Thoracic aorta (tissue), 2 donors: Measurements from ENCODE around the gene HBS1L. TPM values are rescaled to one million over a fixed set of nuclear protein-coding genes. Genes with fewer than 3 reads are reported as not detected.
A peak's percentile ranks its signal among the peaks of the same experiment; 100 is the strongest.

Experiments
- ATAC-seq: fragments of 150-250 bp; one replicate; pipeline ENCODE4 v1.8.0; 2017; ENCODE audit warnings: low read depth; ENCODE audit not compliant: insufficient number of reproducible peaks, low FRiP score
- DNase-seq: peaks from one replicate; pipeline ENCODE4 v3.0.0-alpha.2; 2020; ENCODE audit warnings: low spot score
- H3K27ac ChIP-seq, 2 donors: fragments of 200-600 bp; sonication (generic); 1 replicate in 1 of 2; 2 replicates in 1 of 2; pipeline ENCODE4 v1.5.1; 2016; ENCODE audit warnings: mild to moderate bottlenecking in 2 of 2, moderate library complexity in 2 of 2
- H3K27me3 ChIP-seq: fragments of 200-600 bp; sonication (generic); replicated peaks from 2 replicates; pipeline ENCODE4 v1.6.0; 2016; ENCODE audit warnings: mild to moderate bottlenecking; ENCODE audit not compliant: insufficient read depth
- H3K36me3 ChIP-seq: fragments of 200-600 bp; sonication (generic); one replicate; pipeline ENCODE4 v1.5.1; 2016
- H3K4me1 ChIP-seq, 2 donors: fragments of 200-600 bp; sonication (generic); 1 replicate in 1 of 2; 2 replicates in 1 of 2; pipeline versions ENCODE4 v1.5.1 to v1.6.0; 2016; ENCODE audit warnings: low read depth in 2 of 2, mild to moderate bottlenecking in 1 of 2; ENCODE audit not compliant: control insufficient read depth in 1 of 2
- H3K4me3 ChIP-seq: fragments of 200-600 bp; sonication (generic); 2 replicates; pipeline ENCODE4 v1.5.1; 2016; ENCODE audit warnings: mild to moderate bottlenecking
- H3K9me3 ChIP-seq: fragments of 200-600 bp; sonication (generic); 2 replicates; pipeline ENCODE4 v1.5.1; 2016
- CTCF ChIP-seq: fragments of 200-600 bp; sonication (generic); IDR thresholded peaks from one replicate; pipeline ENCODE4 v1.5.1; 2019; ENCODE audit warnings: antibody characterized with exemption
- total RNA-seq, 2 donors: library from RNA; depleted of rRNA; stranded (reverse); fragments of >200 nt; gene quantifications; one replicate each; pipeline versions ENCODE4 v1.1.0 to v1.2.3, GENCODE V29; 2016

The HBS1L gene
- 10 to 100 TPM; 42.5 to 48.5 TPM for total RNA-seq

- H3K27ac ChIP-seq: peak within 1 kb of the TSS; percentile 80 to 84
- ATAC-seq (peak; percentile 94), DNase-seq (peak; percentile 82)
- no peaks in the 10 kb centered on the region for H3K36me3 ChIP-seq
- peak within 1 kb of the TSS; percentile 85 for H3K4me3 ChIP-seq
- peaks cover 10 to 24% of the 10 kb centered on the region in 2 donors for H3K4me1 ChIP-seq
- H3K27me3 ChIP-seq: no peaks in the 10 kb centered on the region
- TF ChIP-seq CTCF: no peak
- no peaks in the 10 kb centered on the region for H3K9me3 ChIP-seq
Measured at GRCh38 chr6:135054569-135055498, at the start of gene HBS1L. Gene HBS1L (minus strand): TSS chr6:135054822. CDS start chr6:135054691, 131 bp downstream.

GRCh38 chr6:135104199-135104598 is 49.6 kb upstream of the HBS1L start:
- no peak for TF ChIP-seq CTCF
- ATAC-seq (no peak), DNase-seq (no peak)
- Histone ChIP-seq H3K4me3 (no peak overlapping the region), H3K4me1 (no peaks in the 10 kb centered on the region), H3K27me3 (no peaks in the 10 kb centered on the region), H3K9me3 (no peaks in the 10 kb centered on the region), H3K36me3 (no peaks in the 10 kb centered on the region), H3K27ac (no peak overlapping the region)

GRCh38 chr6:135102191-135102590 is 47.6 kb upstream of the HBS1L start:
- Histone ChIP-seq H3K4me3 (no peak overlapping the region), H3K36me3 (no peaks in the 10 kb centered on the region), H3K27me3 (no peaks in the 10 kb centered on the region), H3K4me1 (no peaks in the 10 kb centered on the region), H3K9me3 (no peaks in the 10 kb centered on the region), H3K27ac (no peak overlapping the region)
- ATAC-seq (no peak), DNase-seq (no peak)
- no peak for TF ChIP-seq CTCF

GRCh38 chr6:135097172-135097571 is 42.5 kb upstream of the HBS1L start:
- H3K27ac ChIP-seq: no peak overlapping the region

More at GRCh38 chr6:135097172-135097571, 42.5 kb upstream of the HBS1L start:
- ATAC-seq (no peak), DNase-seq (no peak)
- no peak for TF ChIP-seq CTCF
- H3K27me3 ChIP-seq: no peaks in the 10 kb centered on the region
- no peaks in the 10 kb centered on the region for H3K4me1 ChIP-seq
- no peaks in the 10 kb centered on the region for H3K9me3 ChIP-seq
- H3K36me3 ChIP-seq: no peaks in the 10 kb centered on the region
- no peak overlapping the region for H3K4me3 ChIP-seq
